HCT116 (cell line): ENCODE measurements around the gene ARHGAP10. TPM values are rescaled to one million over a fixed set of nuclear protein-coding genes. Genes with fewer than 3 reads are reported as not detected.

Experiments
- ATAC-seq: fragments of 200-7000 bp; cut with Tn5 transposase; 2 replicates; pipeline ENCODE4 v1.9.1; 2020; ENCODE audit warnings: mild to moderate bottlenecking, moderate library complexity
- BruUV-seq: library from RNA; stranded (reverse); fragments of 400-500 nt; replicated peaks from 2 replicates; lab custom pipeline; 2021; lab: Mats Ljungman, UMichigan
- CTCF ChIA-PET: fragments of 300-600 bp; sonication (Branson Sonifier 250); formaldehyde crosslinking; loops from one replicate; lab custom pipeline; 2021; ENCODE audit warnings: antibody characterized with exemption; lab: Charles Lee
- POLR2A ChIA-PET: fragments of 300-600, 350-600 bp; sonication (Branson Sonifier 250); formaldehyde crosslinking; loops from one replicate; lab custom pipeline; 2021; ENCODE audit warnings: antibody characterized with exemption; lab: Charles Lee
- RAD21 ChIA-PET, 2 experiments: fragments of 300-600 bp; sonication (Branson Sonifier 250); formaldehyde crosslinking; loops; one replicate each; lab custom pipeline; 2023; ENCODE audit warnings: low total read pairs in 2 of 2; ENCODE audit not compliant: uncharacterized antibody in 2 of 2, unreplicated experiment in 2 of 2, low non-redundant PET in 1 of 2; lab: Charles Lee
- DNase-seq: peaks from one replicate; pipeline ENCODE4 v3.0.0-alpha.2; 2010; ENCODE audit warnings: low read depth, low spot score
- H2AFZ ChIP-seq: fragments of 200-600 bp; shearing (Covaris generic), sonication (generic); 2 replicates; pipeline ENCODE4 v1.6.1; 2017; ENCODE audit warnings: low read depth, mixed run types, mixed read lengths, antibody characterized with exemption, low read length; ENCODE audit not compliant: poor library complexity, severe bottlenecking
- H3K27ac ChIP-seq: 2 replicates; pipeline ENCODE4 v1.5.1; 2012; ENCODE audit warnings: low read depth, low read length
- H3K27me3 ChIP-seq: fragments of 200-600 bp; sonication (generic); 2 replicates; pipeline ENCODE4 v1.6.1; 2016; ENCODE audit warnings: mixed run types, low read length, mixed read lengths; ENCODE audit not compliant: insufficient read depth
- H3K36me3 ChIP-seq, 2 experiments: fragments of 200-500 bp in 1 of 2; fragments of 200-600 bp in 1 of 2; sonication (Bioruptor generic) in 1 of 2; sonication (generic) in 1 of 2; 2 replicates each; pipeline versions ENCODE4 v1.5.1 to v1.6.1; 2014 to 2016; ENCODE audit warnings: low read length in 2 of 2, inconsistent platforms in 1 of 2, mixed read lengths in 1 of 2, mixed run types in 1 of 2; ENCODE audit not compliant: insufficient read depth in 2 of 2, control insufficient read depth in 1 of 2
- H3K4me1 ChIP-seq, 2 experiments: fragments of 200-600 bp in 1 of 2; sonication (generic) in 1 of 2; 2 replicates each; pipeline versions ENCODE4 v1.5.1 to v1.6.1; 2012 to 2017; ENCODE audit warnings: low read length in 2 of 2, inconsistent platforms in 1 of 2, mild to moderate bottlenecking in 1 of 2, mixed read lengths in 1 of 2, mixed run types in 1 of 2, moderate library complexity in 1 of 2; ENCODE audit not compliant: insufficient read depth in 2 of 2, control insufficient read depth in 1 of 2
- H3K4me2 ChIP-seq: fragments of 200-600 bp; sonication (generic); 2 replicates; pipeline ENCODE4 v1.6.1; 2017; ENCODE audit warnings: mixed run types, low read length, mixed read lengths
- H3K4me3 ChIP-seq, 2 experiments: fragments of 200-600 bp in 1 of 2; sonication (generic) in 1 of 2; replicated peaks in 1 of 2; 2 replicates each; pipeline ENCODE4 v1.5.1; 2011 to 2016; ENCODE audit warnings: low read length in 2 of 2, control low read depth in 1 of 2, low read depth in 1 of 2, mild to moderate bottlenecking in 1 of 2, mixed read lengths in 1 of 2, mixed run types in 1 of 2
- H3K79me2 ChIP-seq: fragments of 200-600 bp; sonication (generic); 2 replicates; pipeline ENCODE4 v1.6.1; 2017; ENCODE audit warnings: mild to moderate bottlenecking, mixed run types, low read length, moderate library complexity, mixed read lengths; ENCODE audit not compliant: insufficient read depth
- H3K9ac ChIP-seq: fragments of 200-600 bp; sonication (generic); 2 replicates; pipeline ENCODE4 v1.6.1; 2016; ENCODE audit warnings: low read length, mixed read lengths
- H3K9me2 ChIP-seq: fragments of 200-600 bp; sonication (generic), shearing (Covaris generic); 2 replicates; pipeline ENCODE4 v1.6.1; 2017; ENCODE audit warnings: mixed run types, mild to moderate bottlenecking, moderate library complexity; ENCODE audit not compliant: insufficient read depth
- H3K9me3 ChIP-seq, 2 experiments: fragments of 200-500 bp in 1 of 2; fragments of 200-600 bp in 1 of 2; sonication (Bioruptor generic) in 1 of 2; sonication (generic) in 1 of 2; 2 replicates each; pipeline ENCODE4 v1.6.1; 2014 to 2017; ENCODE audit warnings: low read length in 2 of 2, mixed read lengths in 2 of 2, inconsistent platforms in 1 of 2, low read depth in 1 of 2, mild to moderate bottlenecking in 1 of 2, mixed run types in 1 of 2, moderate library complexity in 1 of 2; ENCODE audit not compliant: control insufficient read depth in 1 of 2, insufficient read depth in 1 of 2
- H4K20me1 ChIP-seq: fragments of 200-600 bp; sonication (generic), shearing (Covaris generic); 2 replicates; pipeline ENCODE4 v1.6.1; 2017; ENCODE audit warnings: mixed run types, mild to moderate bottlenecking, moderate library complexity; ENCODE audit not compliant: insufficient read depth
- EZH2 ChIP-seq: fragments of 200-600 bp; sonication (generic); IDR thresholded peaks from 2 replicates; pipeline ENCODE4 v1.6.1; 2017; ENCODE audit warnings: antibody characterized with exemption, mixed run types
- FOSL1 ChIP-seq: IDR thresholded peaks from 2 replicates; pipeline ENCODE4 v1.6.1; 2012; ENCODE audit warnings: low read depth
- MAX ChIP-seq: IDR thresholded peaks from 2 replicates; pipeline ENCODE4 v1.6.1; 2012
- POLR2A ChIP-seq: IDR thresholded peaks from 2 replicates; pipeline ENCODE4 v1.7.0; 2011; ENCODE audit warnings: borderline replicate concordance; ENCODE audit not compliant: insufficient read depth, insufficient read length; ENCODE audit errors: extremely low read depth
- RAD21 ChIP-seq: IDR thresholded peaks from 2 replicates; pipeline ENCODE4 v1.6.1; 2012; ENCODE audit warnings: low read depth, mild to moderate bottlenecking
- ZNF274 ChIP-seq: fragments of 200-500 bp; sonication (Bioruptor generic); IDR thresholded peaks from 2 replicates; pipeline ENCODE4 v1.6.1; 2014; ENCODE audit warnings: mild to moderate bottlenecking, low read depth, low read length, inconsistent platforms
- intact Hi-C: fragments of 100-400 bp; cut with micrococcal nuclease; formaldehyde crosslinking; loops from 2 replicates; pipeline ENCODE4 v1.10.0; 2022
- total RNA-seq: library from RNA; stranded (reverse); gene quantifications from one replicate; pipeline ENCODE4 v1.2.1, GENCODE V29; 2021; ENCODE audit not compliant: unreplicated experiment

ARHGAP10 gene
- total RNA-seq, 1 experiment from 2014 or later = 24.7 TPM

GRCh38 chr4:147862043-147862692 lies 130.3 kb downstream of the ARHGAP10 start:
- Histone ChIP-seq H3K27ac (no peak overlapping the region), H3K79me2 (no peaks in the 10 kb centered on the region), H3K9ac (no peak overlapping the region), H3K27me3 (no peaks in the 10 kb centered on the region), H3K9me3 (no peaks in the 10 kb centered on the region), H3K4me2 (no peak overlapping the region), H3K4me1 (no peaks in the 10 kb centered on the region), H2AFZ (no peak overlapping the region), H3K4me3 (no peak overlapping the region), H3K9me2 (no peaks in the 10 kb centered on the region), H4K20me1 (no peaks in the 10 kb centered on the region), H3K36me3 (no peaks in the 10 kb centered on the region; a peak in 1 of 4 replicates)
- BruUV-seq = no TSS peak
- intact Hi-C loops = no loop called here
- ChIA-PET CTCF (no interaction called here), POLR2A (no interaction called here), RAD21 (no interaction called here)
- no peak for ATAC-seq
- TF ChIP-seq MAX = no peak
- TF ChIP-seq RAD21 = no peak
- TF ChIP-seq POLR2A = no peak
- TF ChIP-seq EZH2 = no peak
- DNase-seq = no peak

- Histone ChIP-seq H4K20me1 (no peaks in the 10 kb centered on the region), H3K9me2 (no peaks in the 10 kb centered on the region), H2AFZ (no peak overlapping the region), H3K27ac (no peak overlapping the region), H3K27me3 (no peaks in the 10 kb centered on the region), H3K79me2 (no peaks in the 10 kb centered on the region; the same call in 1 of the 2 replicates), H3K4me2 (no peak overlapping the region), H3K9ac (no peak overlapping the region), H3K4me3 (no peak overlapping the region), H3K4me1 (no peaks in the 10 kb centered on the region)
- no TSS peak for BruUV-seq
- intact Hi-C loops = no loop called here
- POLR2A ChIA-PET = no interaction called here
- CTCF ChIA-PET = interaction anchor here (1.9 kb wide), 1 partner anchor 345 kb away, joined by 5 read pairs; no protein-coding TSS in a partner anchor
- TF ChIP-seq ZNF274 (no peak), FOSL1 (no peak)
- TF ChIP-seq, all 23 proteins: peak for 0
- DNase-seq (no peak), ATAC-seq (no peak)
- H3K36me3 ChIP-seq = no peaks in the 10 kb centered on the region; a peak in 1 of 4 replicates
- H3K9me3 ChIP-seq = no peaks in the 10 kb centered on the region
- RAD21 ChIA-PET = no interaction called here
These were observed 131.3 kb downstream of the ARHGAP10 start for GRCh38 chr4:147863111-147863747.
